Stomach smooth muscle (tissue), 2 donors: ENCODE data around the gene C4BPB.

Experiments used
- H3K27ac ChIP-seq: one replicate; pipeline ENCODE4 v1.7.0; 2013; ENCODE audit warnings: mild to moderate bottlenecking, low read length, inconsistent platforms
- H3K27me3 ChIP-seq, 2 donors: one replicate each; pipeline ENCODE4 v1.7.0; 2013; ENCODE audit warnings: low read length in 2 of 2; ENCODE audit not compliant: insufficient read depth in 2 of 2, control insufficient read depth in 1 of 2
- H3K36me3 ChIP-seq, 2 donors: one replicate each; pipeline ENCODE4 v1.7.0; 2013; ENCODE audit warnings: low read length in 2 of 2; ENCODE audit not compliant: control insufficient read depth in 2 of 2, insufficient read depth in 2 of 2
- H3K4me1 ChIP-seq: one replicate; pipeline ENCODE4 v1.7.0; 2013; ENCODE audit warnings: low read length; ENCODE audit not compliant: control insufficient read depth, insufficient read depth
- H3K4me3 ChIP-seq, 2 donors: one replicate each; pipeline ENCODE4 v1.7.0; 2013; ENCODE audit warnings: low read length in 2 of 2
- H3K9ac ChIP-seq, 2 donors: one replicate each; pipeline ENCODE4 v1.7.0; 2013; ENCODE audit warnings: low read length in 2 of 2, mild to moderate bottlenecking in 1 of 2
- H3K9me3 ChIP-seq, 2 donors: one replicate each; pipeline ENCODE4 v1.7.0; 2013; ENCODE audit warnings: low read length in 2 of 2; ENCODE audit not compliant: control insufficient read depth in 2 of 2
- donor health status: healthy.
- donor health status: Pancreatic carcinoma.

Gene C4BPB

DNA sequence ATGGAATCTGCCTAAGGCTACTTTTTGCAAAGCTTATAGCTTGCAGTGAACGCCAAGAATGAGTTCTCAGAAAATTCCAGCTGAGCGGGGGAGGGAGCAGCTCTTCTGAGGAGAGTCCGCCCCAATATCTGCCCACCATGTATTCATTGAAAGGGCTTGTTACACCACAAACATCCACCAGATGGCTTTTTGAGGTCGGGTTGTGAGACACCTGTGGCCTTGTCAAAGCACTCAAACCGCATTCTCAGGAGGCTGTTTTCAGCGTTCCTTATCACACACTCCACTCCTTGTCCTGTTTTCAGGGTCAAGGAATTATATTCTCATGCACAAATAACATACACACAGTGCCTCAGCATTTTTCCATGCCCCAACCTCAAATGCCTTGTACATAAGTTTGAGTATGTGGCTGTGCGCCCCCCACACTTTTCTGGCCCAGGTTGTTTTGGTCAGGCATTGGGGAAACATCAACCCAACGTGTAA, 3.9 kb upstream of the C4BPB start:
- H3K4me3 ChIP-seq = no peak overlapping the region
- no peaks in the 10 kb centered on the region for H3K27me3 ChIP-seq
- no peak overlapping the region for H3K9ac ChIP-seq
- H3K36me3 ChIP-seq = no peaks in the 10 kb centered on the region
- H3K27ac ChIP-seq = no peak overlapping the region
- no peaks in the 10 kb centered on the region for H3K4me1 ChIP-seq
- H3K9me3 ChIP-seq = no peaks in the 10 kb centered on the region

DNA sequence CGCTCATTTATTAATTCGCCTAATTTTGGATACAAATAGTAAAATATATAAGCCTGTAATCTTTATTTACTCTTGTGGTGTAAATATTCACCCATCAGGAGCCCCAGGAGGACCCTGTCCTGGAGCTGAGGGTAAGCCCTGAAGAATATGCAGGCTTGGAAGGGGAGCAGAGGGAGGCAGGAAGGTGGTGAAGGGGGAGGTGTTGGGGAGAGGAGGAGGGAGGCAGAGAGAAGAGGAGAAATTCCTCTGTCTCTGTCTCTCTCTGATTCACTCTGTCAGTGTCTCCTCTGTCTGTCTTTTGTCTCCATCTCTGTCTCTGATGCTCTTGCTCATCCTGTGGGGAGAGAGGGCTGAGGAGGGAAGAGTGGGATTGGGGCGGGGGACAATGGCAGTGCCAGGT, 2.8 kb upstream of the C4BPB start:
- Histone ChIP-seq H3K4me3 (no peak overlapping the region), H3K4me1 (no peaks in the 10 kb centered on the region), H3K9me3 (no peaks in the 10 kb centered on the region), H3K27me3 (no peaks in the 10 kb centered on the region), H3K36me3 (no peaks in the 10 kb centered on the region), H3K9ac (no peak overlapping the region), H3K27ac (no peak overlapping the region)

DNA sequence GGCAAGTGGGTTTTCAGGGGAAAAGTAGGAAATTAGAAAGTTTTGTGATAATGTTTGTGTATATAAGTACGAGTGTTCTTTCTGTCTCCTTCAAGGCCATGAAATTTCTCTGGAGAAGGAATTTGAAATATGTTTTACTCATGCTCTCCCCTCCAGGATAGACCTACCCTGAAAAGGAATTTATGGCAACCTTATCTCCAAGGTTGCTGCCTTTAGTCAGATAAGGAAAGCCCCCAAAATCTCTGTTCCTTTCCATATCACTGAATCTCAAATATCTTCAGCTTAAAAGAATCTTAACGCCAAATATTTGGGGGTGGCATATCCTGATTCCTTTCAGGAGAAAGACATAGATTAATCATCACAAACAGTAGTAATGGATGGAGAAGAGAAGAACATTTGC, 499 bp upstream of the C4BPB start:
- H3K9ac ChIP-seq = no peak overlapping the region
- no peaks in the 10 kb centered on the region for H3K9me3 ChIP-seq
- no peak overlapping the region for H3K27ac ChIP-seq
- no peaks in the 10 kb centered on the region for H3K27me3 ChIP-seq
- no peaks in the 10 kb centered on the region for H3K4me1 ChIP-seq
- no peak overlapping the region for H3K4me3 ChIP-seq
- no peaks in the 10 kb centered on the region for H3K36me3 ChIP-seq

DNA sequence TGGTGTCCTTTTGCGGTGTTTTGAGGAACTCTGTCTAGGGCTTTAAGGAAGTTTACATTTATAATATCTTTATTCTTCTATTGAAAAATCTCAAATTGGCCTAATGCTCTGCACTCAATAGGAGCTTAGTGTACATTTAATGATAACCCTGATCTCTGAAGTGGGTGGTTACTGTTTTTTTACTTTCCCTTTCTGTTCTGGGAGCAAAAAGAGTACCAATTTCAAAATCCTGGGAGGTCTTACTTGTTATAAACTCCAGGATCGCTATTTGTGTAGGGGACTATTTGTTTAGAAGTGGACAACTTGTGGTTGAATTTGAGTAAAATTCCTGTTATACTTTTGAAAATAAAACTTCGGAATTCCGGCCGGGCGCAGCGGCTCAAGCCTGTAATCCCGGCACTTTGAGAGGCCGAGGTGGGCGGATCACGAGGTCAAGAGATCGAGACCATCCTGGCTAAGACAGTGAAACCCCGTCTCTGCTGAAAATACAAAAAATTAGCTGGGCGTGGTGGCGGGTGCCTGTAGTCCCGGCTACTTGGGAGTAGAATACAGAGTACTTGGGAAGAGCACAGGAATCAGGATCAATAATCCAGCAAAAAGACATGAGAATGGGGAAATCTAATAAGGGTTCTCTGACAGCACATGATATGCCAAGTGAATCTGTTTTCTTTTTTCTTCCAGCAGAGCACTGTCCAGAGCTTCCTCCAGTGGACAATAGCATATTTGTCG, 1.1 kb downstream of the C4BPB start:
- Histone ChIP-seq H3K9ac (no peak overlapping the region), H3K4me1 (no peaks in the 10 kb centered on the region), H3K9me3 (no peaks in the 10 kb centered on the region), H3K36me3 (no peaks in the 10 kb centered on the region), H3K27ac (no peak overlapping the region), H3K27me3 (no peaks in the 10 kb centered on the region), H3K4me3 (no peak overlapping the region)

DNA sequence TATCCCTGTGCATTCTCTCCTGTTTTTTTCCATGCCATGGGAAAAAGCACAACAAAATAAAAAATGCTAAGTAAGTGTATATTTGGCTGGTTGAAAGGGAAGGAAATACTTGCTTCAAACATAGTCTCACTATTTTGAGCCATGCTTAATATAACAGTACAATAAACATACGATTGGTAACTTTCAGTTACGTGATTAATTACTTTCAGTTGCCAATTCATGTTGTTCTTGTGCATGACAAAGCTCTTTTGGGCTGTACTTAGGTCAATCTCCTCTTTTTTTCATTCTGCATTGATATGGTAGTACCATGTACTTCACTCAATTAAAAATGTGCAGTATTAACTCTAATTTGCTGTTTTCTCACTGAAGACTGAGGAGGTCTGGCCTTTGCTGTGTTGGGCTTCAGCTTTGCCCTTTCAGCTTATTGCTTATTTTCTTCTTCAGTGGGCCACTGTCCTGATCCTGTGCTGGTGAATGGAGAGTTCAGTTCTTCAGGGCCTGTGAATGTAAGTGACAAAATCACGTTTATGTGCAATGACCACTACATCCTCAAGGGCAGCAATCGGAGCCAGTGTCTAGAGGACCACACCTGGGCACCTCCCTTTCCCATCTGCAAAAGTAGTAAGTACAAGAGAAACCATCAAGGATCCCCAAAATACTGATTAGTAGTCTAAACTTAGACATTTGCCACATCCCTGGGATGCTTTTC, 2.7 kb downstream of the C4BPB start:
- Histone ChIP-seq H3K9me3 (no peaks in the 10 kb centered on the region), H3K27ac (no peak overlapping the region), H3K4me3 (no peak overlapping the region), H3K9ac (no peak overlapping the region), H3K27me3 (no peaks in the 10 kb centered on the region), H3K4me1 (no peaks in the 10 kb centered on the region), H3K36me3 (no peaks in the 10 kb centered on the region)

DNA sequence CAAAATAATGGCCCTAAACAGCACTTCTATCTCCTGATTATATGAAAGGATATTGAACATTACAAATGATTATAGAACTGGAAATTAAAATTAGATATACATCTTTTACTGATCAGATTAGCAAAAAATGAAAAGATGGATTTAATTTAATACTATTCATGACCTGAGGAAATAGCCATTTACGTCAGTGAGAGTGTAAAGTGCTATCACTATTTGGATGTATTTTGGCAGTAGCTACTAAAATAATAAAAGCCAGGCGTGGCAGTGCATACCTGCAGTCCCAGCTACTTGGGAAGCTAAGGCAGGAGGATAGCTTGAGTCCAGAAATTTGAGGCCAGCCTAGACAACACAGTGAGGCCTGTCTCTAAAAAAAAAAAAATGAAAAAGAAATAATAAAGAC, 5.3 kb downstream of the C4BPB start:
- Histone ChIP-seq H3K27me3 (no peaks in the 10 kb centered on the region), H3K36me3 (no peaks in the 10 kb centered on the region), H3K9ac (no peak overlapping the region), H3K9me3 (no peaks in the 10 kb centered on the region), H3K27ac (no peak overlapping the region), H3K4me3 (no peak overlapping the region), H3K4me1 (no peaks in the 10 kb centered on the region)

DNA sequence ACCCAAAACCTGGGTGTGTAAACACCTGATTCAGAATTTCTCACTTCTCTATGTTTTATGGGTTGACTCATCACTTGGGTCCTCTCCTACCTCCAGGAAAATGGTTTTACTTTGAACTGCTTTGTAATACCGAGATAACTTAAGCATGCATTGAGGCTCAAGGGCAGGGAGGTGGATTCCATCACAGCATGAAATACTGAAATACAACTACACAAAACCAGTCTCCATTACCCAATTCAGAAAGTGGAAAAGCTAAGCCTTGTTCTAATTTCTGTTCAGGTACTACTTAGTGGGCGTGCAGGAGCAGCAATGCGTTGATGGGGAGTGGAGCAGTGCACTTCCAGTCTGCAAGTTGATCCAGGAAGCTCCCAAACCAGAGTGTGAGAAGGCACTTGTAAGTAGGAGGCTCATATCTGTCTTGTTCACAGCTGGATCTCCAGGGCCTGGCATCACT, 9.2 kb downstream of the C4BPB start:
- no peak overlapping the region for H3K9ac ChIP-seq
- H3K27me3 ChIP-seq = no peaks in the 10 kb centered on the region
- H3K27ac ChIP-seq = no peak overlapping the region
- no peaks in the 10 kb centered on the region for H3K4me1 ChIP-seq
- no peaks in the 10 kb centered on the region for H3K36me3 ChIP-seq
- H3K9me3 ChIP-seq = no peaks in the 10 kb centered on the region
- no peak overlapping the region for H3K4me3 ChIP-seq

DNA sequence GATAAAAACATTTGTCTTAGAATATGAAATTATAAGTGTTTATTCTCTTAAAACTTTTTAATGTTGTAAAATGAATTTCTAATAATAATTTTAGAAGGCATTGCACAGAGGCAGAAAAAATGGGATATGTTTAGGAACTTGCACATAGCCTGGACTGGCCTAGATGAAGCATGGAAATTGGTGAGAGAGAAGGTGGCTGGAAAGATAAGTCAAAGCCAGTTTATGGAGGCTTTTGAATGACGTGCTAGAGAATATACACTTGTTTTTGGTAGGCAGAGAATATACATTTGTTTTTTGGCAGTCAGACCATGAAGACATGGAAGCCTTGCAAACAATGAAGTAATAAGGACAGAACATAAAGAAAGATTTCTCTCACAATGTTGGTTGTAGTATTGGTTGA, 13.1 kb downstream of the C4BPB start:
- no peak overlapping the region for H3K27ac ChIP-seq
- no peaks in the 10 kb centered on the region for H3K4me1 ChIP-seq
- H3K9me3 ChIP-seq = no peaks in the 10 kb centered on the region
- H3K36me3 ChIP-seq = no peaks in the 10 kb centered on the region
- no peak overlapping the region for H3K9ac ChIP-seq
- no peak overlapping the region for H3K4me3 ChIP-seq
- no peaks in the 10 kb centered on the region for H3K27me3 ChIP-seq

DNA sequence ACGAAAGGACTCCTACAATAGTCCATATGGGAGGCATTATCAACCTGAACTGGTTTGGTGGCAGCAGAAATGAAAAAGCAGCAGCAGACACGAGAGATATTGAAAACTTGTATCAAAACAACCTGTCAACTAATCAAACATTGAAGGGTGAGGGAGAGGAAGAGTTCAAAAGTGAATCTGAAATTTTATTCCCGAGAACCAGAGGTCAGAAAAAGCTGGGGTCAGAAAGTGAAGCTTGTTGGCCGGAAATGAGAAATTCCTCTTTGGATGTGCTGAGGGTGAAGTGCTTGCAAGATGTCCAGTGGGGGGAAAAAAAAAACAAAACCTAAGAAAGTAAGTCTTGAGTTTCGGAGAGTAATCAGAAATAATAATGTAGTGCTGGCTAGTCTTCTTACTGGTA, 13.5 kb downstream of the C4BPB start:
- Histone ChIP-seq H3K27me3 (no peaks in the 10 kb centered on the region), H3K4me3 (no peak overlapping the region), H3K27ac (no peak overlapping the region), H3K9ac (no peak overlapping the region), H3K9me3 (no peaks in the 10 kb centered on the region), H3K4me1 (no peaks in the 10 kb centered on the region), H3K36me3 (no peaks in the 10 kb centered on the region)

DNA sequence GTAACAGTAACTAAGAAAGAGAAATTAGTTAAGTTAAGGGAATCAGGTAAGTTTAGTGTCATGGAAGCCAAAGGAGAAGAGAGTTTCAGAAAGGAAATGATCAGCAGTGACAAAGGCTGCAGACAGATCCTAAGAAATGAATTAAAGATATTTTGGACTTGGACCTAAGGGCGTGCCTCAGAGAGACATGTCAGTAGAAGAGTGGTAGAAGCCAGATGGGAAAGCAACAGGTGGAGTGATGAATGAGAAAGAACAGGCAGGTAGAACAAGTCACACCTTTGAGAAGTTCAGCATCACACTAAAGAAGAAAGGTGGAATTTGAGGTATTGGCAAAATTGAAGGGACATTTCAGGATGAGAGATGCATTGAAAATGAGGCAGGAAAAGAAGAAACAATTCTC, 14.0 kb downstream of the C4BPB start:
- H3K36me3 ChIP-seq = no peaks in the 10 kb centered on the region
- no peak overlapping the region for H3K27ac ChIP-seq
- H3K4me1 ChIP-seq = no peaks in the 10 kb centered on the region
- H3K27me3 ChIP-seq = no peaks in the 10 kb centered on the region
- H3K4me3 ChIP-seq = no peak overlapping the region
- H3K9me3 ChIP-seq = no peaks in the 10 kb centered on the region
- H3K9ac ChIP-seq = no peak overlapping the region

DNA sequence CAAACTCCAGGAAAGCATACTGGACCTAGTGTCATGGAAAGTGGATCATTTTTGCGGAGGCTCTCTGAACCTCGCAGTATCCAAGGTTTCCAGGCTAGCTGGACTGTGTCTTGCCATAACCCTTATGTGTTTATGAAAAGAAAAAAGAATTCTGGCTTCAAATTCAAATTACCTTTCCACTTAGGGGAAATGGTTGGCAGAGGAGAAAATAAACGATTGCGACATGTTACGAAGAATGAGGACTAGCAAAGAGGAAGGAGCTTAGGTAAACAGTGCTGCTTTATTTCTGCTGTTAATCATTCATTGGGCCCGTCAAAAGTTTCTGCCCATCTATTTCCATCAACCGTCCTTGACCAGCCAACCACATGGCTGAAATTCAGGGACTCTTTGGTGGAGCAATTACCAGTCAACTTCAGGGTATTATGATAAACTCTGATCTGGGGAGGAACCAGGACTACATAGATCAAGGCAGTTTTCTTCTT, 15.3 kb downstream of the C4BPB start, which contains the start of gene C4BPA:
Gene C4BPA (plus strand): TSS at position 342 of the 482 bp plus-strand sequence. CDS start 8,793 bp downstream, outside the sequence.
- Histone ChIP-seq H3K9me3 (no peaks in the 10 kb centered on the region), H3K27ac (no peak within 1 kb of the TSS), H3K36me3 (no peaks in the 10 kb centered on the region)

More for the DNA sequence above, 15.3 kb downstream of the C4BPB start, which contains the start of gene C4BPA:
- Histone ChIP-seq H3K4me3 (no peak within 1 kb of the TSS), H3K9ac (no peak within 1 kb of the TSS), H3K4me1 (no peaks in the 10 kb centered on the region), H3K27me3 (no peaks in the 10 kb centered on the region)
